ENCODE measurements around the gene LENG9.
A peak's percentile ranks its signal among the peaks of the same experiment; 100 is the strongest.

DNA sequence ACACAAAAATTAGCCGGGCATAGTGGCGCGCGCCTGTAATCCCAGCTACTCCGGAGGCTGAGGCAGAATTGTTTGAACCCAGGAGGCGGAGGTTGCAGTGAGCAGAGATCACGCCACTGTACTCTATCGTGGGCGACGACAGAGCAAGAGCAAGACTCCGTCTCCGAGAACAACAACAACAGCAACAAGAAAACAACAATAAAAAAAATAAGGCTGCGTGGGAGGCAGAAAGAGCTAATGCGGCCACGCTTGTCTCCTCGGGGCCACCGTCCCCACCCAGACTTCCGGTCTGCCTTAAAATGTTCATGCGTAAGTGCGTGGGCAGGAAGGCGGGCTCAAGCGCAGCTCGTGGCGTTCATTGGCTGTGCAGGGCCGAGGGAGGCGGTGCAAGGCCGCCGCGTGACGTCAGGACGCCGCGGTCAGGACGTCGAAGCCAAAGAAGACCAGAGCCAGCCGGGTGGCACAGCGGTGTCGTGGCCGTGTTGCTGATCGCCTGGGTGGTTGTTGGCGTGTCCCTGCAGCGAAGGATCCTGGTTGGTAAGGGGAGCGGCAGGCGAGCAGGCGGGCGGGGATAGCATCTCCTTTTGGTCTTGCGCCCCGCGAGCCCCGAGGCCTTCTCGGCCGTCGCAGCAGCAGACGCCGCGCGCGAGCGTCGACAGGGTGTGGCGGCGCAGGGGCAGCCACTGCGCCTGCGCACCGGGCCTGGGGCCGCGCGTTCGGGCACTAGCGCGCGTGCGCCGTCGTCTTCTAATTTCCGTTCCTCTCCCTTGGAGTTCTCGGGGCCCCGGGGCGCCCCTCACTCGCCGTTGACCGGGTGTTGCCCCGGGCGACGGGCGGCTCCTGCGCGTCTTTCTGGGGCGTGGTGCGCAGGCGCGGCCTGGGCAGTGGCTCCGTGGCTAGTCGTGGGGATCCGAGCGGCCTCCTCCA is 14.5 kb downstream of the LENG9 start, which contains the start of gene LENG8:
- TF ChIP-seq POLR2A (IDR thresholded peaks at IDR 0.05) = peak; percentile 83 to 94
- TF ChIP-seq, protein P1, sequence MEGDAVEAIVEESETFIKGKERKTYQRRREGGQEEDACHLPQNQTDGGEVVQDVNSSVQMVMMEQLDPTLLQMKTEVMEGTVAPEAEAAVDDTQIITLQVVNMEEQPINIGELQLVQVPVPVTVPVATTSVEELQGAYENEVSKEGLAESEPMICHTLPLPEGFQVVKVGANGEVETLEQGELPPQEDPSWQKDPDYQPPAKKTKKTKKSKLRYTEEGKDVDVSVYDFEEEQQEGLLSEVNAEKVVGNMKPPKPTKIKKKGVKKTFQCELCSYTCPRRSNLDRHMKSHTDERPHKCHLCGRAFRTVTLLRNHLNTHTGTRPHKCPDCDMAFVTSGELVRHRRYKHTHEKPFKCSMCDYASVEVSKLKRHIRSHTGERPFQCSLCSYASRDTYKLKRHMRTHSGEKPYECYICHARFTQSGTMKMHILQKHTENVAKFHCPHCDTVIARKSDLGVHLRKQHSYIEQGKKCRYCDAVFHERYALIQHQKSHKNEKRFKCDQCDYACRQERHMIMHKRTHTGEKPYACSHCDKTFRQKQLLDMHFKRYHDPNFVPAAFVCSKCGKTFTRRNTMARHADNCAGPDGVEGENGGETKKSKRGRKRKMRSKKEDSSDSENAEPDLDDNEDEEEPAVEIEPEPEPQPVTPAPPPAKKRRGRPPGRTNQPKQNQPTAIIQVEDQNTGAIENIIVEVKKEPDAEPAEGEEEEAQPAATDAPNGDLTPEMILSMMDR (IDR thresholded peaks at IDR 0.05) = no peak
- TF ChIP-seq POLR2AphosphoS5 (IDR thresholded peaks at IDR 0.05) = peak; percentile 88 to 97 (median 94)
- no peak for TF ChIP-seq EP300 (IDR thresholded peaks at IDR 0.05)
